ENCODE measurements around the gene SLC35A5. TPM values are rescaled to one million over a fixed set of nuclear protein-coding genes. Genes with fewer than 3 reads are reported as not detected.

The SLC35A5 gene
- total and polyA plus RNA-seq, 4 donors: 11.7 to 25.4 (median 16.4) TPM

DNA sequence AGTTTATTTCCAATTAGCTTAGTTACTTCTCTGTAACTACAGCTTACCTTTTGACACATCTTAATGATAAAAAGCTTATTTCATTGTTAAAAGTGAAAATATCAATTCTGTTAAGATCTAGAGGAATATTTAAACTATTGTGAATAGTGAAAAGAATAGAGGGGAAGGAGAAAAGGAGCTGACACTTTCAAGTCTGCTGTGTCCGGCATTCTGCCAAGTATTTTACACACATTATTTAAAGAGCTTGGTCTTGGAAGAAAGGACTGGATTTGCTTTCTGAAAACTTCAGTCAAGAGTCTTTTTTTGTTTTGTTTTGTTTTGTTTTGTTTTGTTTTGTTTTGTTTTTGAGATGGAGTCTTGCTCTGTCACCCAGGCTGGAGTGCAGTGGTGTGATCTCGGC lies 44.3 kb downstream of the SLC35A5 start:
- TF ChIP-seq JUND (IDR thresholded peaks at IDR 0.05) (no peak), HNF4A (conservative IDR thresholded peaks at IDR 0.05) (no peak), RXRA (IDR thresholded peaks at IDR 0.05) (no peak), EGR1 (IDR thresholded peaks at IDR 0.05; ENCODE audit: low read depth in 2 of 2) (no peak), FOXA2 (IDR thresholded peaks at IDR 0.05) (no peak), HNF4G (IDR thresholded peaks at IDR 0.05) (no peak), FOXA1 (IDR thresholded peaks at IDR 0.05) (no peak), ATF3 (IDR thresholded peaks at IDR 0.05) (no peak), TAF1 (conservative IDR thresholded peaks at IDR 0.05) (no peak), YY1 (IDR thresholded peaks at IDR 0.05) (no peak), NR2F2 (IDR thresholded peaks at IDR 0.05) (no peak), SP1 (IDR thresholded peaks at IDR 0.05) (no peak), GABPA (IDR thresholded peaks at IDR 0.05 in 1 of 2, conservative IDR thresholded peaks at IDR 0.05 in 1 of 2) (no peak), CTCF (IDR thresholded peaks at IDR 0.05; ENCODE audit: low read depth, low read length, missing input control) (no peak)
- TF ChIP-seq, protein P1, sequence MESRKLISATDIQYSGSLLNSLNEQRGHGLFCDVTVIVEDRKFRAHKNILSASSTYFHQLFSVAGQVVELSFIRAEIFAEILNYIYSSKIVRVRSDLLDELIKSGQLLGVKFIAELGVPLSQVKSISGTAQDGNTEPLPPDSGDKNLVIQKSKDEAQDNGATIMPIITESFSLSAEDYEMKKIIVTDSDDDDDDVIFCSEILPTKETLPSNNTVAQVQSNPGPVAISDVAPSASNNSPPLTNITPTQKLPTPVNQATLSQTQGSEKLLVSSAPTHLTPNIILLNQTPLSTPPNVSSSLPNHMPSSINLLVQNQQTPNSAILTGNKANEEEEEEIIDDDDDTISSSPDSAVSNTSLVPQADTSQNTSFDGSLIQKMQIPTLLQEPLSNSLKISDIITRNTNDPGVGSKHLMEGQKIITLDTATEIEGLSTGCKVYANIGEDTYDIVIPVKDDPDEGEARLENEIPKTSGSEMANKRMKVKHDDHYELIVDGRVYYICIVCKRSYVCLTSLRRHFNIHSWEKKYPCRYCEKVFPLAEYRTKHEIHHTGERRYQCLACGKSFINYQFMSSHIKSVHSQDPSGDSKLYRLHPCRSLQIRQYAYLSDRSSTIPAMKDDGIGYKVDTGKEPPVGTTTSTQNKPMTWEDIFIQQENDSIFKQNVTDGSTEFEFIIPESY (IDR thresholded peaks at IDR 0.05): no peak
- TF ChIP-seq, protein P2, sequence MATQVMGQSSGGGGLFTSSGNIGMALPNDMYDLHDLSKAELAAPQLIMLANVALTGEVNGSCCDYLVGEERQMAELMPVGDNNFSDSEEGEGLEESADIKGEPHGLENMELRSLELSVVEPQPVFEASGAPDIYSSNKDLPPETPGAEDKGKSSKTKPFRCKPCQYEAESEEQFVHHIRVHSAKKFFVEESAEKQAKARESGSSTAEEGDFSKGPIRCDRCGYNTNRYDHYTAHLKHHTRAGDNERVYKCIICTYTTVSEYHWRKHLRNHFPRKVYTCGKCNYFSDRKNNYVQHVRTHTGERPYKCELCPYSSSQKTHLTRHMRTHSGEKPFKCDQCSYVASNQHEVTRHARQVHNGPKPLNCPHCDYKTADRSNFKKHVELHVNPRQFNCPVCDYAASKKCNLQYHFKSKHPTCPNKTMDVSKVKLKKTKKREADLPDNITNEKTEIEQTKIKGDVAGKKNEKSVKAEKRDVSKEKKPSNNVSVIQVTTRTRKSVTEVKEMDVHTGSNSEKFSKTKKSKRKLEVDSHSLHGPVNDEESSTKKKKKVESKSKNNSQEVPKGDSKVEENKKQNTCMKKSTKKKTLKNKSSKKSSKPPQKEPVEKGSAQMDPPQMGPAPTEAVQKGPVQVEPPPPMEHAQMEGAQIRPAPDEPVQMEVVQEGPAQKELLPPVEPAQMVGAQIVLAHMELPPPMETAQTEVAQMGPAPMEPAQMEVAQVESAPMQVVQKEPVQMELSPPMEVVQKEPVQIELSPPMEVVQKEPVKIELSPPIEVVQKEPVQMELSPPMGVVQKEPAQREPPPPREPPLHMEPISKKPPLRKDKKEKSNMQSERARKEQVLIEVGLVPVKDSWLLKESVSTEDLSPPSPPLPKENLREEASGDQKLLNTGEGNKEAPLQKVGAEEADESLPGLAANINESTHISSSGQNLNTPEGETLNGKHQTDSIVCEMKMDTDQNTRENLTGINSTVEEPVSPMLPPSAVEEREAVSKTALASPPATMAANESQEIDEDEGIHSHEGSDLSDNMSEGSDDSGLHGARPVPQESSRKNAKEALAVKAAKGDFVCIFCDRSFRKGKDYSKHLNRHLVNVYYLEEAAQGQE (IDR thresholded peaks at IDR 0.05): no peak

GRCh38 chr3:112607863-112608262 lies 46.0 kb downstream of the SLC35A5 start:
- Histone ChIP-seq H3K4me1 (ENCODE audit: control insufficient read depth in 4 of 4, insufficient read depth in 4 of 4, low read length in 3 of 4) (no peaks in the 10 kb centered on the region), H3K27ac (ENCODE audit: low read depth in 1 of 2, low read length in 2 of 2) (no peak overlapping the region), H3K4me3 (ENCODE audit: low read depth in 1 of 3, low read length in 3 of 3) (no peak overlapping the region), H3K27me3 (ENCODE audit: control insufficient read depth in 4 of 4, insufficient read depth in 4 of 4, low read length in 3 of 4) (peaks cover 0 to 4% (median 0%) of the 10 kb centered on the region in 4 donors), H3K9me3 (ENCODE audit: control insufficient read depth in 4 of 4, low read length in 3 of 4) (no peaks in the 10 kb centered on the region), H3K9ac (ENCODE audit: low read depth in 1 of 2, low read length in 2 of 2) (no peak overlapping the region), H3K36me3 (ENCODE audit: control insufficient read depth in 4 of 4, insufficient read depth in 3 of 4, low read depth in 1 of 4, low read length in 3 of 4) (no peaks in the 10 kb centered on the region)
- no peak for TF ChIP-seq HNF4A (conservative IDR thresholded peaks at IDR 0.05)
- TF ChIP-seq YY1 (IDR thresholded peaks at IDR 0.05): no peak
- no peak for TF ChIP-seq RXRA (IDR thresholded peaks at IDR 0.05)
- TF ChIP-seq ATF3 (IDR thresholded peaks at IDR 0.05): no peak
- no peak for TF ChIP-seq SP1 (IDR thresholded peaks at IDR 0.05)
- TF ChIP-seq, protein P2 (IDR thresholded peaks at IDR 0.05): no peak
- TF ChIP-seq FOXA1 (IDR thresholded peaks at IDR 0.05): no peak
- TF ChIP-seq CTCF (IDR thresholded peaks at IDR 0.05; ENCODE audit: low read depth, low read length, missing input control): no peak
- TF ChIP-seq TAF1 (conservative IDR thresholded peaks at IDR 0.05): no peak
- TF ChIP-seq RAD21 (IDR thresholded peaks at IDR 0.05): no peak
- no peak for TF ChIP-seq MAX (IDR thresholded peaks at IDR 0.05)
- no peak for TF ChIP-seq GABPA (IDR thresholded peaks at IDR 0.05 in 1 of 2, conservative IDR thresholded peaks at IDR 0.05 in 1 of 2)
- DNase-seq (ENCODE audit: low spot score): no peak

More for the DNA sequence above, 44.3 kb downstream of the SLC35A5 start:
- no peak overlapping the region for H3K27ac ChIP-seq (ENCODE audit: low read depth in 1 of 2, low read length in 2 of 2)
- no peaks in the 10 kb centered on the region for H3K36me3 ChIP-seq (ENCODE audit: control insufficient read depth in 4 of 4, insufficient read depth in 3 of 4, low read depth in 1 of 4, low read length in 3 of 4)
- no peaks in the 10 kb centered on the region for H3K4me1 ChIP-seq (ENCODE audit: control insufficient read depth in 4 of 4, insufficient read depth in 4 of 4, low read length in 3 of 4)
- no peak for DNase-seq (ENCODE audit: low spot score)
- WGBS: 94% methylated on average over 2 of the region's 2 CpGs
- H3K9me3 ChIP-seq (ENCODE audit: control insufficient read depth in 4 of 4, low read length in 3 of 4): no peaks in the 10 kb centered on the region
- H3K4me3 ChIP-seq (ENCODE audit: low read depth in 1 of 3, low read length in 3 of 3): no peak overlapping the region
- H3K9ac ChIP-seq (ENCODE audit: low read depth in 1 of 2, low read length in 2 of 2): no peak overlapping the region
- peaks cover 0 to 4% (median 0%) of the 10 kb centered on the region in 4 donors for H3K27me3 ChIP-seq (ENCODE audit: control insufficient read depth in 4 of 4, insufficient read depth in 4 of 4, low read length in 3 of 4)

All from liver (tissue), 9 donors.